ENCODE results near the gene KCNJ2. TPM values are rescaled to one million over a fixed set of nuclear protein-coding genes. Genes with fewer than 3 reads are reported as not detected.

Gene KCNJ2
- total and polyA plus RNA-seq, 10 of the 15 experiments (the other 5 are each of a cell fraction or from before 2014, with no cell fraction given), result 1.6 to 10.1 (median 3.2) TPM

GRCh38 chr17:70144260-70144846 is 25.0 kb upstream of the KCNJ2 start:
- Histone ChIP-seq H3K9ac (ENCODE audit: control insufficient read depth, insufficient read depth, low read length) (no peak overlapping the region), H3K27me3 (replicated peaks in 1 of 2; ENCODE audit: control insufficient read depth in 2 of 2, insufficient read depth in 2 of 2, low read length in 1 of 2) (no peaks in the 10 kb centered on the region), H3K79me2 (ENCODE audit: control insufficient read depth, insufficient read depth, low read length) (no peaks in the 10 kb centered on the region), H3K36me3 (ENCODE audit: control insufficient read depth in 2 of 2, insufficient read depth in 2 of 2, low read length in 1 of 2) (no peaks in the 10 kb centered on the region), H2AFZ (ENCODE audit: control insufficient read depth, low read depth, low read length) (no peak overlapping the region), H3K9me3 (replicated peaks; ENCODE audit: control insufficient read depth, insufficient read depth, low read length) (no peaks in the 10 kb centered on the region; the same call in 2 of the 3 replicates), H4K20me1 (ENCODE audit: control insufficient read depth, insufficient read depth) (no peaks in the 10 kb centered on the region), H3K4me2 (ENCODE audit: control insufficient read depth, insufficient read depth) (no peak overlapping the region), H3K4me3 (no peak overlapping the region), H3K27ac (ENCODE audit: control insufficient read depth, insufficient read depth) (no peak overlapping the region), H3K4me1 (ENCODE audit: control insufficient read depth, insufficient read depth, low read length) (no peaks in the 10 kb centered on the region)
- intact Hi-C loops (cut with micrococcal nuclease; ENCODE audit: unreplicated experiment) (loop anchor here (1.0 to 10.0 kb wide), 4 partner anchors 260 to 575 kb away; no protein-coding TSS in a partner anchor), in situ Hi-C loops (cut with MboI) (loop anchor here (10.0 kb wide), 1 partner anchor 580 kb away; no protein-coding TSS in a partner anchor)
- DNase-seq (ENCODE audit: low read depth, low spot score) (no peak), ATAC-seq (no peak), FAIRE-seq (peak; percentile 73)
- ChIA-PET POLR2A (no interaction called here), RAD21 (ENCODE audit: unreplicated experiment) (interaction anchor here (1.5 to 2.2 kb wide), 2 partner anchors 8 to 537 kb away, joined by 4 to 21 read pairs; no protein-coding TSS in a partner anchor), CTCF (interaction anchor here (0.6 to 3.8 kb wide), 18 partner anchors 8 to 614 kb away, joined by 3 to 28 read pairs (median 5); no protein-coding TSS in a partner anchor), SMC1A (ENCODE audit: uncharacterized antibody, unreplicated experiment) (interaction anchor here (0.5 to 3.0 kb wide), 7 partner anchors 12 to 643 kb away, joined by 3 to 14 read pairs (median 3); no protein-coding TSS in a partner anchor)
- BruUV-seq (replicated peaks), result no TSS peak
- WGBS (ENCODE audit: insufficient coverage, insufficient replicate concordance, low lambda C conversion rate, missing lambda C conversion rate), result 17% methylated on average over 6 of the region's 6 CpGs
- no peak for TF ChIP-seq NFIC (IDR thresholded peaks at IDR 0.05; ENCODE audit: low read depth, low read length)
- TF ChIP-seq, protein P1, sequence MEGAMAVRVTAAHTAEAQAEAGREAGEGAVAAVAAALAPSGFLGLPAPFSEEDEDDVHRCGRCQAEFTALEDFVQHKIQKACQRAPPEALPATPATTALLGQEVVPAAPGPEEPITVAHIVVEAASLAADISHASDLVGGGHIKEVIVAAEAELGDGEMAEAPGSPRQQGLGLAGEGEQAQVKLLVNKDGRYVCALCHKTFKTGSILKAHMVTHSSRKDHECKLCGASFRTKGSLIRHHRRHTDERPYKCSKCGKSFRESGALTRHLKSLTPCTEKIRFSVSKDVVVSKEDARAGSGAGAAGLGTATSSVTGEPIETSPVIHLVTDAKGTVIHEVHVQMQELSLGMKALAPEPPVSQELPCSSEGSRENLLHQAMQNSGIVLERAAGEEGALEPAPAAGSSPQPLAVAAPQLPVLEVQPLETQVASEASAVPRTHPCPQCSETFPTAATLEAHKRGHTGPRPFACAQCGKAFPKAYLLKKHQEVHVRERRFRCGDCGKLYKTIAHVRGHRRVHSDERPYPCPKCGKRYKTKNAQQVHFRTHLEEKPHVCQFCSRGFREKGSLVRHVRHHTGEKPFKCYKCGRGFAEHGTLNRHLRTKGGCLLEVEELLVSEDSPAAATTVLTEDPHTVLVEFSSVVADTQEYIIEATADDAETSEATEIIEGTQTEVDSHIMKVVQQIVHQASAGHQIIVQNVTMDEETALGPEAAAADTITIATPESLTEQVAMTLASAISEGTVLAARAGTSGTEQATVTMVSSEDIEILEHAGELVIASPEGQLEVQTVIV (IDR thresholded peaks at IDR 0.05; ENCODE audit: borderline replicate concordance, partially characterized antibody), result no peak
- TF ChIP-seq RAD51 (IDR thresholded peaks at IDR 0.05), result no peak
- no peak for TF ChIP-seq RB1 (IDR thresholded peaks at IDR 0.05; ENCODE audit: borderline replicate concordance)
- no peak for TF ChIP-seq CBX3 (IDR thresholded peaks at IDR 0.05; ENCODE audit: borderline replicate concordance, low read depth)
- TF ChIP-seq CBFB (IDR thresholded peaks at IDR 0.05; ENCODE audit: low read depth), result no peak
- no peak for TF ChIP-seq HDAC6 (IDR thresholded peaks at IDR 0.05; ENCODE audit: unreplicated experiment)
- no peak for TF ChIP-seq PAX5 (IDR thresholded peaks at IDR 0.05; ENCODE audit: borderline replicate concordance, low read depth, low read length)
- no peak for TF ChIP-seq FOS (IDR thresholded peaks at IDR 0.05; ENCODE audit: borderline replicate concordance, extremely low read depth, insufficient read length)
- no peak for TF ChIP-seq CREB1 (IDR thresholded peaks at IDR 0.05; ENCODE audit: low read depth)
- no peak for TF ChIP-seq NBN (IDR thresholded peaks at IDR 0.05)
- TF ChIP-seq, protein P2, sequence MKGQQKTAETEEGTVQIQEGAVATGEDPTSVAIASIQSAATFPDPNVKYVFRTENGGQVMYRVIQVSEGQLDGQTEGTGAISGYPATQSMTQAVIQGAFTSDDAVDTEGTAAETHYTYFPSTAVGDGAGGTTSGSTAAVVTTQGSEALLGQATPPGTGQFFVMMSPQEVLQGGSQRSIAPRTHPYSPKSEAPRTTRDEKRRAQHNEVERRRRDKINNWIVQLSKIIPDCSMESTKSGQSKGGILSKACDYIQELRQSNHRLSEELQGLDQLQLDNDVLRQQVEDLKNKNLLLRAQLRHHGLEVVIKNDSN (IDR thresholded peaks at IDR 0.05; ENCODE audit: borderline replicate concordance, extremely low read length, insufficient read depth, low read depth, low read length), result no peak
- no peak for TF ChIP-seq IRF4 (IDR thresholded peaks at IDR 0.05; ENCODE audit: low read depth, low read length)
- peak; percentile 44 to 58 (median 45); a peak in 4 of 6 replicates for TF ChIP-seq CTCF (IDR thresholded peaks at IDR 0.05 in 2 of 3, conservative IDR thresholded peaks at IDR 0.05 in 1 of 3; ENCODE audit: control insufficient read depth in 2 of 3, extremely low read depth in 1 of 3, insufficient read depth in 1 of 3, low read depth in 3 of 3, low read length in 3 of 3)
- peak; percentile 62 for TF ChIP-seq RAD21 (IDR thresholded peaks at IDR 0.05; ENCODE audit: insufficient read depth, low read depth, low read length)
- no peak for TF ChIP-seq ZNF274 (IDR thresholded peaks at IDR 0.05; ENCODE audit: insufficient read depth, insufficient read length)
- peak; percentile 32 to 52; a peak in 2 of 4 replicates for TF ChIP-seq IKZF2 (IDR thresholded peaks at IDR 0.05)
- no peak for TF ChIP-seq TARDBP (IDR thresholded peaks at IDR 0.05; ENCODE audit: borderline replicate concordance)
- TF ChIP-seq SMC3 (IDR thresholded peaks at IDR 0.05; ENCODE audit: borderline replicate concordance, low read length), result peak; percentile 73; the same call in 1 of the 2 replicates
- no peak for TF ChIP-seq BHLHE40 (IDR thresholded peaks at IDR 0.05; ENCODE audit: borderline replicate concordance in 1 of 2, low read depth in 2 of 2, low read length in 1 of 2)
